Measurements from ENCODE around the gene ZC3H8. TPM values are rescaled to one million over a fixed set of nuclear protein-coding genes. Genes with fewer than 3 reads are reported as not detected.

ZC3H8 gene
- total RNA-seq (2014; rRNA removed): 13.1 and 17.0 TPM in 2 replicates
- Bru-seq, nascent RNA: percentile 76 among the genes with signal in this experiment
- BruChase-seq, experiment 1, labeled RNA remaining after a 6-hour chase: percentile 71 among the genes with signal in this experiment
- percentile 76 among the genes with signal in this experiment for BruChase-seq, experiment 2, labeled RNA remaining after a 2-hour chase
- long read RNA-seq, transcript ZC3H8-201 (9 exons, 1,601 nt): major isoform, 12 of 28 reads
- long read RNA-seq, partial matches to known transcripts: 11 of 28 reads
- long read RNA-seq, other reads (novel, unspliced or antisense): 5 of 28 reads

- ATAC-seq (peak; percentile 97), DNase-seq (peak; percentile 93)
- no TSS peak for BruUV-seq (replicated peaks)
- ChIA-PET POLR2A (ENCODE audit: unreplicated experiment) (no interaction called here), CTCF (interaction anchor here (0.5 to 0.6 kb wide), 2 partner anchors 105 to 133 kb away, joined by 3 read pairs; no protein-coding TSS in a partner anchor)
- Histone ChIP-seq H3F3A (ENCODE audit: low read length, unreplicated experiment) (no peaks in the 10 kb centered on the region), H3K4me2 (ENCODE audit: low read length) (peak within 1 kb of the TSS; percentile 90), H3K36me3 (ENCODE audit: low read depth, low read length) (no peaks in the 10 kb centered on the region; the same call in 1 of the 2 replicates), H3K9me2 (replicated peaks; ENCODE audit: low read length) (no peaks in the 10 kb centered on the region), H3K79me2 (ENCODE audit: low read length) (peaks cover 48% of the 10 kb centered on the region), H3K9me3 (ENCODE audit: low read length) (no peaks in the 10 kb centered on the region), H3K4me1 (ENCODE audit: insufficient read depth, low read length) (peaks cover 18% of the 10 kb centered on the region), H3K9ac (ENCODE audit: low read length) (peak within 1 kb of the TSS; percentile 81), H3K4me3 (ENCODE audit: low read length) (peak within 1 kb of the TSS; percentile 88), H2AFZ (ENCODE audit: low read length) (peak within 1 kb of the TSS; percentile 87), H4K20me1 (ENCODE audit: low read length) (no peaks in the 10 kb centered on the region), H3K27me3 (ENCODE audit: low read length) (no peaks in the 10 kb centered on the region), H3K27ac (ENCODE audit: low read length) (peak within 1 kb of the TSS; percentile 39)
- intact Hi-C loops (cut with micrococcal nuclease): loop anchor here (5.0 to 10.0 kb wide), 4 partner anchors 132 to 370 kb away; partner anchors contain the start of genes ANAPC1, CHCHD5 and RGPD8
- TF ChIP-seq, protein P1, sequence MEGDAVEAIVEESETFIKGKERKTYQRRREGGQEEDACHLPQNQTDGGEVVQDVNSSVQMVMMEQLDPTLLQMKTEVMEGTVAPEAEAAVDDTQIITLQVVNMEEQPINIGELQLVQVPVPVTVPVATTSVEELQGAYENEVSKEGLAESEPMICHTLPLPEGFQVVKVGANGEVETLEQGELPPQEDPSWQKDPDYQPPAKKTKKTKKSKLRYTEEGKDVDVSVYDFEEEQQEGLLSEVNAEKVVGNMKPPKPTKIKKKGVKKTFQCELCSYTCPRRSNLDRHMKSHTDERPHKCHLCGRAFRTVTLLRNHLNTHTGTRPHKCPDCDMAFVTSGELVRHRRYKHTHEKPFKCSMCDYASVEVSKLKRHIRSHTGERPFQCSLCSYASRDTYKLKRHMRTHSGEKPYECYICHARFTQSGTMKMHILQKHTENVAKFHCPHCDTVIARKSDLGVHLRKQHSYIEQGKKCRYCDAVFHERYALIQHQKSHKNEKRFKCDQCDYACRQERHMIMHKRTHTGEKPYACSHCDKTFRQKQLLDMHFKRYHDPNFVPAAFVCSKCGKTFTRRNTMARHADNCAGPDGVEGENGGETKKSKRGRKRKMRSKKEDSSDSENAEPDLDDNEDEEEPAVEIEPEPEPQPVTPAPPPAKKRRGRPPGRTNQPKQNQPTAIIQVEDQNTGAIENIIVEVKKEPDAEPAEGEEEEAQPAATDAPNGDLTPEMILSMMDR (conservative IDR thresholded peaks at IDR 0.05; ENCODE audit: low read depth, low read length): no peak; the same call in 1 of the 2 replicates
- no peak for TF ChIP-seq EZH2phosphoT487 (IDR thresholded peaks at IDR 0.05; ENCODE audit: borderline replicate concordance, low read length)
- TF ChIP-seq EZH2 (IDR thresholded peaks at IDR 0.05; ENCODE audit: low read length, unreplicated experiment): no peak
These were observed at the start of gene ZC3H8 for GRCh38 chr2:112254466-112255240. ZC3H8 (minus strand) TSS chr2:112255042; CDS start chr2:112254981, 61 bp downstream.

GRCh38 chr2:112304298-112304941 is 49.6 kb upstream of the ZC3H8 start:
- no peaks in the 10 kb centered on the region for H3K36me3 ChIP-seq (ENCODE audit: low read depth, low read length)
- H3K4me1 ChIP-seq (ENCODE audit: insufficient read depth, low read length): no peaks in the 10 kb centered on the region
- H3K9me3 ChIP-seq (ENCODE audit: low read length): no peaks in the 10 kb centered on the region
- no peak for ATAC-seq
- ChIA-PET CTCF (no interaction called here), POLR2A (ENCODE audit: unreplicated experiment) (no interaction called here)
- H4K20me1 ChIP-seq (ENCODE audit: low read length): no peaks in the 10 kb centered on the region
- no peaks in the 10 kb centered on the region for H3K27me3 ChIP-seq (ENCODE audit: low read length)
- no TSS peak for BruUV-seq (replicated peaks)
- no peak overlapping the region for H2AFZ ChIP-seq (ENCODE audit: low read length)
- DNase-seq: no peak
- no peaks in the 10 kb centered on the region for H3K79me2 ChIP-seq (ENCODE audit: low read length)
- no peak overlapping the region for H3K27ac ChIP-seq (ENCODE audit: low read length)
- no peak overlapping the region for H3K4me2 ChIP-seq (ENCODE audit: low read length)
- no peak overlapping the region for H3K4me3 ChIP-seq (ENCODE audit: low read length)
- H3K9ac ChIP-seq (ENCODE audit: low read length): no peak overlapping the region
- TF ChIP-seq EZH2 (IDR thresholded peaks at IDR 0.05; ENCODE audit: low read length, unreplicated experiment) (no peak), EZH2phosphoT487 (IDR thresholded peaks at IDR 0.05; ENCODE audit: borderline replicate concordance, low read length) (no peak)
- TF ChIP-seq, protein P1 (conservative IDR thresholded peaks at IDR 0.05; ENCODE audit: low read depth, low read length): no peak
- intact Hi-C loops (cut with micrococcal nuclease): no loop called here
- no peaks in the 10 kb centered on the region for H3K9me2 ChIP-seq (replicated peaks; ENCODE audit: low read length)
- H3F3A ChIP-seq (ENCODE audit: low read length, unreplicated experiment): no peaks in the 10 kb centered on the region
